Astrocyte of the hippocampus (primary cell): ENCODE results near the gene TGM2.

Experiments
- DNase-seq: peaks from one replicate; pipeline ENCODE4 v3.0.0; 2011; ENCODE audit warnings: low read depth, low spot score

TGM2 gene

GRCh38 chr20:38177201-38177600 lies 12.1 kb upstream of the TGM2 start:
- no peak for DNase-seq

GRCh38 chr20:38175304-38176180 lies 10.5 kb upstream of the TGM2 start:
- no peak for DNase-seq

- DNase-seq: peak; percentile 92
Observed at GRCh38 chr20:38173237-38174156, 8.4 kb upstream of the TGM2 start.

GRCh38 chr20:38172408-38172807 lies 7.3 kb upstream of the TGM2 start:
- peak; percentile 55 for DNase-seq

GRCh38 chr20:38171675-38172043 lies 6.6 kb upstream of the TGM2 start:
- DNase-seq: no peak

GRCh38 chr20:38170826-38171674 lies 6.0 kb upstream of the TGM2 start:
- no peak for DNase-seq

- no peak for DNase-seq
Observed at GRCh38 chr20:38170219-38170825, 5.3 kb upstream of the TGM2 start.

- DNase-seq: no peak
Observed at GRCh38 chr20:38169636-38170193, 4.6 kb upstream of the TGM2 start.

GRCh38 chr20:38168791-38169589 lies 3.9 kb upstream of the TGM2 start:
- DNase-seq: no peak

GRCh38 chr20:38167851-38168760 lies 3.0 kb upstream of the TGM2 start:
- DNase-seq: peak; percentile 93

GRCh38 chr20:38167328-38167850 lies 2.3 kb upstream of the TGM2 start:
- no peak for DNase-seq

- DNase-seq: no peak
Observed at GRCh38 chr20:38166703-38167233, 1.7 kb upstream of the TGM2 start.

- DNase-seq: no peak
Observed at GRCh38 chr20:38165966-38166702, 1.1 kb upstream of the TGM2 start.

- DNase-seq: no peak
Observed at GRCh38 chr20:38164624-38165088, 414 bp downstream of the TGM2 start.

GRCh38 chr20:38164069-38164468 lies 1.0 kb downstream of the TGM2 start:
- DNase-seq: no peak

- DNase-seq: no peak
Observed at GRCh38 chr20:38162878-38163875, 1.9 kb downstream of the TGM2 start.
